HepG2 (cell line): Measurements from ENCODE around the gene BAIAP3. TPM values are rescaled to one million over a fixed set of nuclear protein-coding genes. Genes with fewer than 3 reads are reported as not detected.

ENCODE experiments used
- AKAP8 ChIP-seq: sonication (generic); formaldehyde crosslinking; IDR thresholded peaks from 2 replicates; pipeline ENCODE4 v1.5.1; 2020; ENCODE audit warnings: mild to moderate bottlenecking, missing genetic modification reagents
- CC2D1A ChIP-seq: sonication (generic); formaldehyde crosslinking; IDR thresholded peaks from 2 replicates; pipeline ENCODE4 v1.8.1; 2023; ENCODE audit warnings: mild to moderate bottlenecking, missing genetic modification reagents
- FOXP1 ChIP-seq, 2 experiments: fragments of 450-650 bp in 1 of 2; IDR thresholded peaks; 2 replicates each; pipeline ENCODE4 v1.6.1; 2017 to 2018; ENCODE audit warnings: antibody characterized with exemption in 1 of 2
- GATAD1 ChIP-seq: IDR thresholded peaks from 2 replicates; pipeline ENCODE4 v1.6.1; 2016; ENCODE audit warnings: missing genetic modification reagents, missing compliant biosample characterization
- GLI4 ChIP-seq: sonication (generic); formaldehyde crosslinking; IDR thresholded peaks from 2 replicates; pipeline ENCODE4 v1.5.1; 2020; ENCODE audit warnings: missing genetic modification reagents, mild to moderate bottlenecking, moderate library complexity, borderline replicate concordance
- JDP2 ChIP-seq: sonication (generic); formaldehyde crosslinking; IDR thresholded peaks from 2 replicates; pipeline ENCODE4 v1.8.1; 2022; ENCODE audit warnings: missing genetic modification reagents, borderline replicate concordance
- LCORL ChIP-seq, 2 experiments: fragments of 450-650 bp in 1 of 2; sonication (generic) in 1 of 2; formaldehyde crosslinking in 1 of 2; IDR thresholded peaks; 2 replicates each; pipeline versions ENCODE4 v1.5.0 to v1.6.1; 2017 to 2020; ENCODE audit warnings: antibody characterized with exemption in 1 of 2, missing genetic modification reagents in 1 of 2
- MEIS1 ChIP-seq: sonication (generic); formaldehyde crosslinking; IDR thresholded peaks from 2 replicates; pipeline ENCODE4 v1.9.0; 2021; ENCODE audit warnings: mild to moderate bottlenecking, missing genetic modification reagents, moderate library complexity, borderline replicate concordance
- NFKB2 ChIP-seq: sonication (generic); formaldehyde crosslinking; IDR thresholded peaks from 2 replicates; pipeline ENCODE4 v1.4.0; 2020; ENCODE audit warnings: missing genetic modification reagents, borderline replicate concordance
- PAWR ChIP-seq: sonication (generic); formaldehyde crosslinking; IDR thresholded peaks from 2 replicates; pipeline ENCODE4 v1.4.0; 2020; ENCODE audit warnings: missing genetic modification reagents, mild to moderate bottlenecking, borderline replicate concordance
- RBM22 ChIP-seq: fragments of 200-400 bp; formaldehyde crosslinking; optimal IDR thresholded peaks from 2 replicates; pipeline ENCODE3; 2017; ENCODE audit warnings: mild to moderate bottlenecking, low read length, moderate library complexity
- SP140L ChIP-seq: sonication (generic); formaldehyde crosslinking; IDR thresholded peaks from 2 replicates; pipeline ENCODE4 v1.4.0; 2020; ENCODE audit warnings: missing genetic modification reagents, borderline replicate concordance
- THAP7 ChIP-seq: sonication (generic); formaldehyde crosslinking; IDR thresholded peaks from 2 replicates; pipeline ENCODE4 v1.8.1; 2023; ENCODE audit warnings: mild to moderate bottlenecking, missing genetic modification reagents
- THRA ChIP-seq: sonication (generic); formaldehyde crosslinking; IDR thresholded peaks from 2 replicates; pipeline ENCODE4 v1.4.0; 2020; ENCODE audit warnings: missing genetic modification reagents, borderline replicate concordance
- YY1 ChIP-seq: IDR thresholded peaks from 2 replicates; pipeline ENCODE4 v1.6.1; 2011; ENCODE audit warnings: low read length, low read depth, moderate library complexity, mild to moderate bottlenecking; ENCODE audit not compliant: insufficient read depth, insufficient replicate concordance
- ZNF232 ChIP-seq: sonication (generic); formaldehyde crosslinking; IDR thresholded peaks from 2 replicates; pipeline ENCODE4 v1.4.0; 2020; ENCODE audit warnings: missing genetic modification reagents, borderline replicate concordance
- ZNF7 ChIP-seq: IDR thresholded peaks from 2 replicates; pipeline ENCODE4 v1.6.1; 2016; ENCODE audit warnings: missing biosample characterization, missing genetic modification reagents
- ZSCAN21 ChIP-seq: sonication (generic); formaldehyde crosslinking; IDR thresholded peaks from 2 replicates; pipeline ENCODE4 v1.8.0; 2022; ENCODE audit warnings: mild to moderate bottlenecking, missing genetic modification reagents, moderate library complexity, borderline replicate concordance
- ZZZ3 ChIP-seq: sonication (generic); formaldehyde crosslinking; IDR thresholded peaks from 2 replicates; pipeline ENCODE4 v1.4.0; 2020; ENCODE audit warnings: missing genetic modification reagents, mild to moderate bottlenecking, borderline replicate concordance
- polyA plus RNA-seq, 8 experiments: library from polyadenylated mRNA; depleted of rRNA in 3 of 8; stranded (reverse) in 7 of 8; unstranded in 1 of 8; fragments of >200 nt; fragmentation: Illumina TruSeq in 4 of 8; extraction: Trizol in 4 of 8; gene quantifications; 2 replicates each; pipeline versions ENCODE4 v1.2.1 to v1.2.3, GENCODE V29; 2011 to 2016; ENCODE audit warnings: low read depth in 4 of 8, missing spikeins in 1 of 8, mixed read lengths in 1 of 8; ENCODE audit not compliant: insufficient read depth in 1 of 8
- total RNA-seq, 5 experiments: library from RNA; depleted of rRNA; stranded (reverse); fragments of >200 nt; fragmentation: Illumina TruSeq; extraction: Trizol; gene quantifications; 2 replicates each; pipeline ENCODE4 v1.2.3, GENCODE V29; 2016; ENCODE audit warnings: low read depth in 1 of 5
- TF ChIP-seq, protein P1 (sequence below): sonication (generic); formaldehyde crosslinking; IDR thresholded peaks from 2 replicates; pipeline ENCODE4 v1.4.0; 2020; ENCODE audit warnings: missing genetic modification reagents, mild to moderate bottlenecking, borderline replicate concordance
- TF ChIP-seq, protein P2 (sequence below): sonication (generic); formaldehyde crosslinking; IDR thresholded peaks from 2 replicates; pipeline ENCODE4 v1.4.0; 2020; ENCODE audit warnings: missing genetic modification reagents
- TF ChIP-seq, protein P3 (sequence below): sonication (generic); formaldehyde crosslinking; IDR thresholded peaks from 2 replicates; pipeline ENCODE4 v1.4.0; 2020; ENCODE audit warnings: missing genetic modification reagents

The BAIAP3 gene
- total and polyA plus RNA-seq, 2 of the 13 experiments (the other 11 are each of a cell fraction or from before 2014, with no cell fraction given) = 3.2 to 5.7 TPM

DNA sequence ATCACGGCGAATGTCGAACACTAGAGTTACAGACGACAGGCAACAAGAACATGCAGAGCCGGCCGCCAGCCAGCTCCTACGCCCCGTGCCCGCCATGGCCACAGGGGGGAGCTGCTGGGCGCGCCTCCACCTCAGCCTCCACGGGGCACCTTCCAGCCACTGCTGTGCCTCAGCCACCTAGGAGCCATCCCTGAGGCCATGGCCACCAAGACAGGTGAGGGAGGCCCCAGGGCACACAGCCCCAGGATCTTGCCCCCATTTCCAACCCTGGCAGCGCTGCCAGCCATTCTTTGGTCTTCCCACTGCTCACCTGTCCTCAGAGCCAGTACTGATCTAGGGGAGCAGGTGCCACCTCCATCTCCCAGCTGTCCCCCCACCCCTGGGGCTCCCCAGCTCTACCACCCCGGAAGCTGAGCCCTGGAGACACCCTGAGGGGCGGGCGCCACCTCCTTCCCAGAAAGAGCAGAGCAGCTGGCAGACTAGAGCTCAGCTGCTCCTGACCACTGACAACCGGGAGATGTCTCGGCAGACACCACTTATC lies 30.1 kb downstream of the BAIAP3 start (continued):
- TF ChIP-seq ZNF7 (CRISPR knock-in tag) (no peak), ZZZ3 (CRISPR knock-in tag) (no peak), JDP2 (CRISPR knock-in tag) (no peak), THRA (no peak), SP140L (CRISPR knock-in tag) (no peak), GATAD1 (CRISPR knock-in tag) (0 out of 2 replicates have a peak, but pooled peaks have one; percentile 45), CC2D1A (CRISPR knock-in tag) (no peak), LCORL (IDR thresholded peaks at IDR 0.05) (no peak), LCORL (CRISPR knock-in tag; IDR thresholded peaks at IDR 0.05) (peak; percentile 63), GLI4 (CRISPR knock-in tag) (no peak), THAP7 (CRISPR knock-in tag) (no peak), PAWR (CRISPR knock-in tag) (no peak), MEIS1 (CRISPR knock-in tag) (no peak), ZNF232 (CRISPR knock-in tag) (no peak), FOXP1 (IDR thresholded peaks at IDR 0.05) (no peak), FOXP1 (CRISPR knock-in tag; IDR thresholded peaks at IDR 0.05) (no peak), ZSCAN21 (no peak), AKAP8 (CRISPR knock-in tag) (0 out of 2 replicates have a peak, but pooled peaks have one; percentile 40), RBM22 (peak; percentile 35), NFKB2 (CRISPR knock-in tag) (0 out of 2 replicates have a peak, but pooled peaks have one; percentile 19), YY1 (peak; percentile 45)
- TF ChIP-seq, protein P1, sequence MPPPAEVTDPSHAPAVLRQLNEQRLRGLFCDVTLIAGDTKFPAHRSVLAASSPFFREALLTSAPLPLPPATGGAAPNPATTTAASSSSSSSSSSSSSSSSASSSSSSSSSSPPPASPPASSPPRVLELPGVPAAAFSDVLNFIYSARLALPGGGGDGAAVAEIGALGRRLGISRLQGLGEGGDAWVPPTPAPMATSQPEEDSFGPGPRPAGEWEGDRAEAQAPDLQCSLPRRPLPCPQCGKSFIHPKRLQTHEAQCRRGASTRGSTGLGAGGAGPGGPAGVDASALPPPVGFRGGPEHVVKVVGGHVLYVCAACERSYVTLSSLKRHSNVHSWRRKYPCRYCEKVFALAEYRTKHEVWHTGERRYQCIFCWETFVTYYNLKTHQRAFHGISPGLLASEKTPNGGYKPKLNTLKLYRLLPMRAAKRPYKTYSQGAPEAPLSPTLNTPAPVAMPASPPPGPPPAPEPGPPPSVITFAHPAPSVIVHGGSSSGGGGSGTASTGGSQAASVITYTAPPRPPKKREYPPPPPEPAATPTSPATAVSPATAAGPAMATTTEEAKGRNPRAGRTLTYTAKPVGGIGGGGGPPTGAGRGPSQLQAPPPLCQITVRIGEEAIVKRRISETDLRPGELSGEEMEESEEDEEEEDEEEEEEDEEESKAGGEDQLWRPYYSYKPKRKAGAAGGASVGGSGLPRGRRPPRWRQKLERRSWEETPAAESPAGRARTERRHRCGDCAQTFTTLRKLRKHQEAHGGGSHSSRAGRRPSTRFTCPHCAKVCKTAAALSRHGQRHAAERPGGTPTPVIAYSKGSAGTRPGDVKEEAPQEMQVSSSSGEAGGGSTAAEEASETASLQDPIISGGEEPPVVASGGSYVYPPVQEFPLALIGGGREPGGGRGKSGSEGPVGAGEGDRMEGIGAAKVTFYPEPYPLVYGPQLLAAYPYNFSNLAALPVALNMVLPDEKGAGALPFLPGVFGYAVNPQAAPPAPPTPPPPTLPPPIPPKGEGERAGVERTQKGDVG (CRISPR knock-in tag) = no peak
- TF ChIP-seq, protein P2, sequence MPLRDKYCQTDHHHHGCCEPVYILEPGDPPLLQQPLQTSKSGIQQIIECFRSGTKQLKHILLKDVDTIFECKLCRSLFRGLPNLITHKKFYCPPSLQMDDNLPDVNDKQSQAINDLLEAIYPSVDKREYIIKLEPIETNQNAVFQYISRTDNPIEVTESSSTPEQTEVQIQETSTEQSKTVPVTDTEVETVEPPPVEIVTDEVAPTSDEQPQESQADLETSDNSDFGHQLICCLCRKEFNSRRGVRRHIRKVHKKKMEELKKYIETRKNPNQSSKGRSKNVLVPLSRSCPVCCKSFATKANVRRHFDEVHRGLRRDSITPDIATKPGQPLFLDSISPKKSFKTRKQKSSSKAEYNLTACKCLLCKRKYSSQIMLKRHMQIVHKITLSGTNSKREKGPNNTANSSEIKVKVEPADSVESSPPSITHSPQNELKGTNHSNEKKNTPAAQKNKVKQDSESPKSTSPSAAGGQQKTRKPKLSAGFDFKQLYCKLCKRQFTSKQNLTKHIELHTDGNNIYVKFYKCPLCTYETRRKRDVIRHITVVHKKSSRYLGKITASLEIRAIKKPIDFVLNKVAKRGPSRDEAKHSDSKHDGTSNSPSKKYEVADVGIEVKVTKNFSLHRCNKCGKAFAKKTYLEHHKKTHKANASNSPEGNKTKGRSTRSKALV = no peak
- TF ChIP-seq, protein P3, sequence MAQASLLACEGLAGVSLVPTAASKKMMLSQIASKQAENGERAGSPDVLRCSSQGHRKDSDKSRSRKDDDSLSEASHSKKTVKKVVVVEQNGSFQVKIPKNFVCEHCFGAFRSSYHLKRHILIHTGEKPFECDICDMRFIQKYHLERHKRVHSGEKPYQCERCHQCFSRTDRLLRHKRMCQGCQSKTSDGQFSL (CRISPR knock-in tag) = no peak
